ENCODE data around the gene SDK1.

- TF ChIP-seq CTCF (IDR thresholded peaks at IDR 0.05 in 4 of 5, conservative IDR thresholded peaks at IDR 0.05 in 1 of 5) (no peak), POLR2A (IDR thresholded peaks at IDR 0.05) (no peak)
Observed at GRCh38 chr7:4236389-4236788, 935.3 kb downstream of the SDK1 start.
